Karpas-422 (cell line): Measurements from ENCODE around the gene TLE1. TPM values are rescaled to one million over a fixed set of nuclear protein-coding genes. Genes with fewer than 3 reads are reported as not detected.
"Not testable (repeated sequence)": the region's sequence is repeated elsewhere in the genome, so short reads cannot be mapped to it uniquely, and the experiment has no call there.

Experiments used
- DNase-seq: peaks from one replicate; pipeline ENCODE4 v3.0.0-alpha.2; 2015
- H2AFZ ChIP-seq: fragments of 200-600 bp; sonication (generic); 2 replicates; pipeline ENCODE4 v1.6.1; 2014; ENCODE audit warnings: antibody characterized with exemption, low read length, mixed read lengths
- H3K27ac ChIP-seq: fragments of 200-600 bp; sonication (generic); 2 replicates; pipeline ENCODE4 v1.5.1; 2014; ENCODE audit warnings: mild to moderate bottlenecking, low read length, moderate library complexity
- H3K27me3 ChIP-seq: fragments of 200-600 bp; sonication (generic); 2 replicates; pipeline ENCODE4 v1.6.1; 2014; ENCODE audit warnings: low read length, mixed read lengths
- H3K36me3 ChIP-seq: fragments of 200-600 bp; sonication (generic); 2 replicates; pipeline ENCODE4 v1.6.1; 2014; ENCODE audit warnings: low read length, mixed read lengths; ENCODE audit not compliant: insufficient read depth
- H3K4me1 ChIP-seq: fragments of 200-600 bp; sonication (generic); 2 replicates; pipeline ENCODE4 v1.6.1; 2014; ENCODE audit warnings: mild to moderate bottlenecking, low read length, mixed read lengths
- H3K4me2 ChIP-seq: fragments of 200-600 bp; sonication (generic); 2 replicates; pipeline ENCODE4 v1.6.1; 2014; ENCODE audit warnings: low read length, low read depth, mild to moderate bottlenecking; ENCODE audit not compliant: poor library complexity, severe bottlenecking
- H3K4me3 ChIP-seq: fragments of 200-600 bp; sonication (generic); 2 replicates; pipeline ENCODE4 v1.5.1; 2014; ENCODE audit warnings: mild to moderate bottlenecking, antibody characterized with exemption, low read length, mixed read lengths
- H3K79me2 ChIP-seq: fragments of 200-600 bp; sonication (generic); 2 replicates; pipeline ENCODE4 v1.6.1; 2014; ENCODE audit warnings: mild to moderate bottlenecking, low read length, mixed read lengths
- H3K9ac ChIP-seq: fragments of 200-600 bp; sonication (generic); 2 replicates; pipeline ENCODE4 v1.6.0; 2014; ENCODE audit warnings: low read length
- H3K9me2 ChIP-seq: fragments of 200-600 bp; sonication (generic), shearing (Covaris generic); replicated peaks from 2 replicates; pipeline ENCODE4 v1.6.0; 2014; ENCODE audit warnings: mild to moderate bottlenecking, low read length, moderate library complexity; ENCODE audit not compliant: insufficient read depth
- H3K9me3 ChIP-seq: fragments of 300-700, 200-600 bp; sonication (generic); 2 replicates; pipeline ENCODE4 v1.6.1; 2014; ENCODE audit warnings: low read length, mixed read lengths
- H4K20me1 ChIP-seq: fragments of 200-600 bp; sonication (generic); 2 replicates; pipeline ENCODE4 v1.6.1; 2014; ENCODE audit warnings: mild to moderate bottlenecking, antibody characterized with exemption, low read length, low read depth; ENCODE audit not compliant: insufficient read depth
- total RNA-seq: library from RNA; depleted of rRNA; stranded (reverse); fragments of >200 nt; shearing (Covaris generic); gene quantifications from 2 replicates; pipeline ENCODE4 v1.2.3, GENCODE V29; 2014; ENCODE audit warnings: low replicate concordance

TLE1 gene
- total RNA-seq, 1 experiment from 2014 or later = not detected

GRCh38 chr9:81653240-81653639, 36.1 kb downstream of the TLE1 start:
- peaks cover 22% of the 10 kb centered on the region for H3K4me1 ChIP-seq
- H4K20me1 ChIP-seq = no peaks in the 10 kb centered on the region
- H3K9me2 ChIP-seq = no peaks in the 10 kb centered on the region
- no peak overlapping the region for H2AFZ ChIP-seq
- H3K27me3 ChIP-seq = no peaks in the 10 kb centered on the region
- no peaks in the 10 kb centered on the region for H3K36me3 ChIP-seq
- no peaks in the 10 kb centered on the region for H3K9me3 ChIP-seq
- no peak for DNase-seq
- no peak overlapping the region for H3K4me2 ChIP-seq
- H3K9ac ChIP-seq = no peak overlapping the region
- no peak overlapping the region for H3K4me3 ChIP-seq
- H3K79me2 ChIP-seq = no peaks in the 10 kb centered on the region
- no peak overlapping the region for H3K27ac ChIP-seq

- Histone ChIP-seq H3K4me2 (no peak overlapping the region), H3K79me2 (no peaks in the 10 kb centered on the region), H3K4me3 (no peak overlapping the region), H3K27me3 (no peaks in the 10 kb centered on the region), H3K4me1 (peaks cover 22% of the 10 kb centered on the region), H3K9me3 (no peaks in the 10 kb centered on the region), H3K27ac (no peak overlapping the region), H3K36me3 (no peaks in the 10 kb centered on the region), H3K9me2 (no peaks in the 10 kb centered on the region), H3K9ac (no peak overlapping the region), H4K20me1 (no peaks in the 10 kb centered on the region), H2AFZ (no peak overlapping the region)
- DNase-seq = no peak
These were observed 37.2 kb downstream of the TLE1 start for GRCh38 chr9:81652058-81652687.

- no peak overlapping the region for H3K9ac ChIP-seq
- no peak overlapping the region for H3K27ac ChIP-seq
- H3K36me3 ChIP-seq = no peaks in the 10 kb centered on the region
- no peak overlapping the region for H3K4me3 ChIP-seq
- peaks cover 16% of the 10 kb centered on the region for H3K4me1 ChIP-seq
- no peak overlapping the region for H2AFZ ChIP-seq
- no peaks in the 10 kb centered on the region for H3K9me3 ChIP-seq
- H3K9me2 ChIP-seq = no peaks in the 10 kb centered on the region
- H3K4me2 ChIP-seq = no peak overlapping the region
- no peaks in the 10 kb centered on the region for H3K27me3 ChIP-seq
- no peaks in the 10 kb centered on the region for H4K20me1 ChIP-seq
- no peaks in the 10 kb centered on the region for H3K79me2 ChIP-seq
- DNase-seq = no peak
These were observed 38.5 kb downstream of the TLE1 start for GRCh38 chr9:81650586-81651515.

- Histone ChIP-seq H3K36me3 (no peaks in the 10 kb centered on the region), H3K79me2 (no peaks in the 10 kb centered on the region), H3K4me2 (no peak overlapping the region), H3K4me3 (no peak overlapping the region), H4K20me1 (no peaks in the 10 kb centered on the region), H3K27me3 (no peaks in the 10 kb centered on the region), H3K9me2 (no peaks in the 10 kb centered on the region), H3K9ac (no peak overlapping the region), H2AFZ (no peak overlapping the region), H3K27ac (no peak overlapping the region), H3K4me1 (peaks cover 7% of the 10 kb centered on the region), H3K9me3 (no peaks in the 10 kb centered on the region)
- DNase-seq = no peak
These were observed 39.7 kb downstream of the TLE1 start for GRCh38 chr9:81649475-81650240.

- Histone ChIP-seq H3K4me1 (peaks cover 5% of the 10 kb centered on the region), H3K79me2 (no peaks in the 10 kb centered on the region), H3K9me2 (no peaks in the 10 kb centered on the region), H2AFZ (no peak overlapping the region), H4K20me1 (no peaks in the 10 kb centered on the region), H3K4me3 (no peak overlapping the region), H3K27ac (no peak overlapping the region), H3K27me3 (no peaks in the 10 kb centered on the region), H3K36me3 (no peaks in the 10 kb centered on the region), H3K4me2 (no peak overlapping the region), H3K9me3 (no peaks in the 10 kb centered on the region; the same call in 1 of the 2 replicates), H3K9ac (no peak overlapping the region)
- no peak for DNase-seq
These were observed 40.5 kb downstream of the TLE1 start for GRCh38 chr9:81648891-81649290.

GRCh38 chr9:81646337-81646736, 43.0 kb downstream of the TLE1 start:
- no peak overlapping the region for H3K9ac ChIP-seq
- H4K20me1 ChIP-seq = no peaks in the 10 kb centered on the region
- H3K4me2 ChIP-seq = no peak overlapping the region
- no peaks in the 10 kb centered on the region for H3K36me3 ChIP-seq
- no peak overlapping the region for H3K27ac ChIP-seq
- H3K4me3 ChIP-seq = no peak overlapping the region
- H2AFZ ChIP-seq = no peak overlapping the region
- H3K9me3 ChIP-seq = peaks cover 4% of the 10 kb centered on the region; the same call in 1 of the 2 replicates
- no peaks in the 10 kb centered on the region for H3K79me2 ChIP-seq
- no peaks in the 10 kb centered on the region for H3K27me3 ChIP-seq
- no peaks in the 10 kb centered on the region for H3K4me1 ChIP-seq
- DNase-seq = no peak
- no peaks in the 10 kb centered on the region for H3K9me2 ChIP-seq

GRCh38 chr9:81644513-81644912, 44.8 kb downstream of the TLE1 start:
- H3K9me3 ChIP-seq, H4K20me1 ChIP-seq, H3K9ac ChIP-seq, H3K27me3 ChIP-seq, H3K4me1 ChIP-seq, H2AFZ ChIP-seq, DNase-seq, H3K36me3 ChIP-seq, H3K4me3 ChIP-seq, H3K79me2 ChIP-seq, H3K27ac ChIP-seq, H3K9me2 ChIP-seq, H3K4me2 ChIP-seq: not testable (repeated sequence)

GRCh38 chr9:81637276-81637675, 52.1 kb downstream of the TLE1 start:
- H3K4me3 ChIP-seq = no peak overlapping the region
- H3K9me3 ChIP-seq = peaks cover 7% of the 10 kb centered on the region; the same call in 1 of the 2 replicates
- H3K4me2 ChIP-seq = no peak overlapping the region
- H3K4me1 ChIP-seq = no peaks in the 10 kb centered on the region
- DNase-seq = no peak
- no peak overlapping the region for H3K9ac ChIP-seq
- H2AFZ ChIP-seq = no peak overlapping the region
- H4K20me1 ChIP-seq = no peaks in the 10 kb centered on the region
- H3K79me2 ChIP-seq = no peaks in the 10 kb centered on the region
- H3K9me2 ChIP-seq = no peaks in the 10 kb centered on the region
- H3K36me3 ChIP-seq = no peaks in the 10 kb centered on the region
- no peaks in the 10 kb centered on the region for H3K27me3 ChIP-seq
- no peak overlapping the region for H3K27ac ChIP-seq
